ENCODE data around the gene FAM9C. TPM values are rescaled to one million over a fixed set of nuclear protein-coding genes. Genes with fewer than 3 reads are reported as not detected.
"Not testable (repeated sequence)": the region's sequence is repeated elsewhere in the genome, so short reads cannot be mapped to it uniquely, and the experiment has no call there.

FAM9C gene
- total RNA-seq, 1 experiment from 2014 or later = not detected

DNA sequence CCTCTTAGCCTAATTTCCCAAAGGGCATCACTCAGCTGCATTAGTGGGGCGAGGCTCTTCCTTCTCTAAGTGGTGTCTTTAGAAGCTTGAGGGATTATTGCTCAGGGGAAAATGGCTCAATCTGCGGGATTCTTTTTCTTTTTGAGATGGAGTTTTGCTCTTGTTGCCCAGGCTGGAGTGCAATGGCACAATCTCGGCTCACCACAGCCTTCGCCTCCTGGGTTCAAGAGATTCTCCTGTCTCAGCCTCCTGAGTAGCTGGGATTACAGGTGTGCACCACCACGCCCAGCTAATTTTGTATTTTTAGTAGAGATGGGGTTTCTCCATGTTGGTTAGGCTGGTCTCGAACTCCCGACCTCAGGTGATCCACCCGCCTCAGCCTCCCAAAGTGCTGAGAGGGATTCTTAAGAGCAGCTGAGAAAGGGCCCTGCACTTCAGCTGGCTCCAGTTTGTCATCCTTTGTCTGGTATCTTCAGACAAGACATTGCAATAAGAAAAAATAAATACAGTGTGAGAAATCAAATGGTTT, 42.4 kb upstream of the FAM9C start:
- DNase-seq (ENCODE audit: low read depth, low spot score); H3K4me1 ChIP-seq (ENCODE audit: control insufficient read depth in 1 of 2, insufficient read depth in 2 of 2, low read length in 2 of 2); H4K20me1 ChIP-seq (ENCODE audit: insufficient read depth); H3K27ac ChIP-seq (ENCODE audit: low read depth, low read length); H3K79me2 ChIP-seq (ENCODE audit: insufficient read depth, low read length); H3K36me3 ChIP-seq (ENCODE audit: control insufficient read depth in 1 of 2, insufficient read depth in 2 of 2, low read length in 2 of 2); H3K9me2 ChIP-seq (ENCODE audit: insufficient read depth); intact Hi-C loops (cut with micrococcal nuclease); ATAC-seq; H3K9ac ChIP-seq (ENCODE audit: low read length); H2AFZ ChIP-seq (ENCODE audit: low read depth, low read length, poor library complexity, severe bottlenecking); POLR2A ChIA-PET; H3K27me3 ChIP-seq (ENCODE audit: insufficient read depth, low read length); H3K4me2 ChIP-seq (ENCODE audit: low read length); H3K4me3 ChIP-seq (replicated peaks in 1 of 2; ENCODE audit: low read depth in 1 of 2, low read length in 2 of 2); BruUV-seq (replicated peaks); H3K9me3 ChIP-seq (ENCODE audit: control insufficient read depth in 1 of 2, insufficient read depth in 1 of 2, low read depth in 1 of 2, low read length in 2 of 2); RAD21 ChIA-PET (ENCODE audit: low non-redundant PET in 1 of 2, low total read pairs in 2 of 2, uncharacterized antibody in 2 of 2, unreplicated experiment in 2 of 2); CTCF ChIA-PET: not testable (repeated sequence)

DNA sequence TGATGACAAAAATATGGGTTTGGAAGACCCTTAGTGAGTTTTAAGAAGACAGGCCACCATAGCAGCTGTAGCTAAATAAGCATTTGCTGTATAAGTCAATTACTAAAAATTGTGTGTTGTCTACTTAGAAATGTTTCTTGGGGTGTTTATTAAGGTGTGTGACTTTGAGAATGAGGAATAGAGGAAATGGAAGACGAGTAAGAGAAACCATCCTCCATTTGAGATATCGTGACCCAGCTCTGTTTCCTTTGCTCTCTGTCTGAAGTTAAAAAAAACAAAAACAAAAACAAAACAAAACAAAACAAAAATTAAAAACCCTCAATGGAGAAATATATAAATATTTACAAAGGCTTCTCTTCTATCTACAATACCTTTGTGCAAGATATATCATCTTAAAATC, 41.7 kb upstream of the FAM9C start:
- intact Hi-C loops (cut with micrococcal nuclease) = no loop called here
- BruUV-seq (replicated peaks) = no TSS peak
- POLR2A ChIA-PET = no interaction called here

More for the DNA sequence above, 41.7 kb upstream of the FAM9C start:
- Histone ChIP-seq H3K4me1 (ENCODE audit: control insufficient read depth in 1 of 2, insufficient read depth in 2 of 2, low read length in 2 of 2) (no peaks in the 10 kb centered on the region), H3K27ac (ENCODE audit: low read depth, low read length) (no peak overlapping the region), H3K36me3 (ENCODE audit: control insufficient read depth in 1 of 2, insufficient read depth in 2 of 2, low read length in 2 of 2) (no peaks in the 10 kb centered on the region), H3K27me3 (ENCODE audit: insufficient read depth, low read length) (no peaks in the 10 kb centered on the region), H3K9ac (ENCODE audit: low read length) (no peak overlapping the region), H3K4me3 (replicated peaks in 1 of 2; ENCODE audit: low read depth in 1 of 2, low read length in 2 of 2) (no peak overlapping the region), H3K79me2 (ENCODE audit: insufficient read depth, low read length) (no peaks in the 10 kb centered on the region), H3K9me3 (ENCODE audit: control insufficient read depth in 1 of 2, insufficient read depth in 1 of 2, low read depth in 1 of 2, low read length in 2 of 2) (no peaks in the 10 kb centered on the region), H3K9me2 (ENCODE audit: insufficient read depth) (no peaks in the 10 kb centered on the region), H4K20me1 (ENCODE audit: insufficient read depth) (no peaks in the 10 kb centered on the region), H3K4me2 (ENCODE audit: low read length) (no peak overlapping the region), H2AFZ (ENCODE audit: low read depth, low read length, poor library complexity, severe bottlenecking) (no peak overlapping the region)
- DNase-seq (ENCODE audit: low read depth, low spot score) (no peak), ATAC-seq (no peak)
- RAD21 ChIA-PET (ENCODE audit: low non-redundant PET in 1 of 2, low total read pairs in 2 of 2, uncharacterized antibody in 2 of 2, unreplicated experiment in 2 of 2) = no interaction called here
- no peak for TF ChIP-seq CEBPB (IDR thresholded peaks at IDR 0.05; ENCODE audit: low read depth)
- no peak for TF ChIP-seq ZFX (IDR thresholded peaks at IDR 0.05)
- TF ChIP-seq, protein P1, sequence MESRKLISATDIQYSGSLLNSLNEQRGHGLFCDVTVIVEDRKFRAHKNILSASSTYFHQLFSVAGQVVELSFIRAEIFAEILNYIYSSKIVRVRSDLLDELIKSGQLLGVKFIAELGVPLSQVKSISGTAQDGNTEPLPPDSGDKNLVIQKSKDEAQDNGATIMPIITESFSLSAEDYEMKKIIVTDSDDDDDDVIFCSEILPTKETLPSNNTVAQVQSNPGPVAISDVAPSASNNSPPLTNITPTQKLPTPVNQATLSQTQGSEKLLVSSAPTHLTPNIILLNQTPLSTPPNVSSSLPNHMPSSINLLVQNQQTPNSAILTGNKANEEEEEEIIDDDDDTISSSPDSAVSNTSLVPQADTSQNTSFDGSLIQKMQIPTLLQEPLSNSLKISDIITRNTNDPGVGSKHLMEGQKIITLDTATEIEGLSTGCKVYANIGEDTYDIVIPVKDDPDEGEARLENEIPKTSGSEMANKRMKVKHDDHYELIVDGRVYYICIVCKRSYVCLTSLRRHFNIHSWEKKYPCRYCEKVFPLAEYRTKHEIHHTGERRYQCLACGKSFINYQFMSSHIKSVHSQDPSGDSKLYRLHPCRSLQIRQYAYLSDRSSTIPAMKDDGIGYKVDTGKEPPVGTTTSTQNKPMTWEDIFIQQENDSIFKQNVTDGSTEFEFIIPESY (IDR thresholded peaks at IDR 0.05; ENCODE audit: extremely low read depth, insufficient replicate concordance, low read length) = no peak
- no peak for TF ChIP-seq RAD21 (IDR thresholded peaks at IDR 0.05; ENCODE audit: low read depth)
- TF ChIP-seq EGR1 (IDR thresholded peaks at IDR 0.05; ENCODE audit: low read depth) = no peak
- TF ChIP-seq ELF1 (IDR thresholded peaks at IDR 0.05; ENCODE audit: borderline replicate concordance, low read depth) = no peak
- TF ChIP-seq FOSL1 (IDR thresholded peaks at IDR 0.05; ENCODE audit: low read depth) = no peak
- TF ChIP-seq SP1 (IDR thresholded peaks at IDR 0.05; ENCODE audit: low read depth) = no peak
- TF ChIP-seq ZNF274 (IDR thresholded peaks at IDR 0.05; ENCODE audit: low read depth, low read length) = no peak
- CTCF ChIA-PET = no interaction called here
